HepG2 (cell line): ENCODE measurements around the gene CD164L2. TPM values are rescaled to one million over a fixed set of nuclear protein-coding genes. Genes with fewer than 3 reads are reported as not detected.
A peak's percentile ranks its signal among the peaks of the same experiment; 100 is the strongest.

Source experiments
- GRHL1 ChIP-seq: sonication (generic); formaldehyde crosslinking; conservative IDR thresholded peaks from 2 replicates; pipeline ENCODE4 v1.8.0; 2022; ENCODE audit warnings: missing genetic modification reagents
- NCOA2 ChIP-seq: sonication (generic); formaldehyde crosslinking; IDR thresholded peaks from 2 replicates; pipeline ENCODE4 v1.8.0; 2022; ENCODE audit warnings: inconsistent platforms
- NFAT5 ChIP-seq: sonication (generic); formaldehyde crosslinking; IDR thresholded peaks from 2 replicates; pipeline ENCODE4 v1.4.0; 2020; ENCODE audit warnings: missing genetic modification reagents
- PRDM15 ChIP-seq: sonication (generic); formaldehyde crosslinking; IDR thresholded peaks from 2 replicates; pipeline ENCODE4 v1.4.0; 2020; ENCODE audit warnings: missing genetic modification reagents
- TFDP2 ChIP-seq: sonication (generic); formaldehyde crosslinking; IDR thresholded peaks from 2 replicates; pipeline ENCODE4 v1.4.0; 2020; ENCODE audit warnings: missing genetic modification reagents
- ZFP91 ChIP-seq: sonication (generic); formaldehyde crosslinking; IDR thresholded peaks from 2 replicates; pipeline ENCODE4 v1.9.0; 2022; ENCODE audit warnings: missing genetic modification reagents, mild to moderate bottlenecking, borderline replicate concordance
- ZNF724P ChIP-seq: sonication (generic); formaldehyde crosslinking; IDR thresholded peaks from 2 replicates; pipeline ENCODE4 v1.8.0; 2022; ENCODE audit warnings: missing genetic modification reagents, borderline replicate concordance
- polyA plus RNA-seq, 8 experiments: library from polyadenylated mRNA; depleted of rRNA in 3 of 8; stranded (reverse) in 7 of 8; unstranded in 1 of 8; fragments of >200 nt; fragmentation: Illumina TruSeq in 4 of 8; extraction: Trizol in 4 of 8; gene quantifications; 2 replicates each; pipeline versions ENCODE4 v1.2.1 to v1.2.3, GENCODE V29; 2011 to 2016; ENCODE audit warnings: low read depth in 4 of 8, missing spikeins in 1 of 8, mixed read lengths in 1 of 8; ENCODE audit not compliant: insufficient read depth in 1 of 8
- total RNA-seq, 5 experiments: library from RNA; depleted of rRNA; stranded (reverse); fragments of >200 nt; fragmentation: Illumina TruSeq; extraction: Trizol; gene quantifications; 2 replicates each; pipeline ENCODE4 v1.2.3, GENCODE V29; 2016; ENCODE audit warnings: low read depth in 1 of 5
- TF ChIP-seq, protein P1 (sequence below): sonication (generic); formaldehyde crosslinking; IDR thresholded peaks from 2 replicates; pipeline ENCODE4 v1.8.1; 2023; ENCODE audit warnings: mild to moderate bottlenecking, moderate library complexity, missing genetic modification reagents
- TF ChIP-seq, protein P2 (sequence below): IDR thresholded peaks from 2 replicates; pipeline ENCODE4 v1.6.1; 2016; ENCODE audit warnings: missing biosample characterization, missing genetic modification reagents, low read depth

Gene CD164L2
- total and polyA plus RNA-seq, 2 of the 13 experiments (the other 11 are each of a cell fraction or from before 2014, with no cell fraction given) = not detected

- no peak for TF ChIP-seq NFAT5 (CRISPR knock-in tag)
- peak; percentile 29; the same call in 1 of the 2 replicates for TF ChIP-seq ZNF724P (CRISPR knock-in tag)
- TF ChIP-seq TFDP2 (CRISPR knock-in tag) = peak; percentile 16; the same call in 1 of the 2 replicates
- TF ChIP-seq GRHL1 (CRISPR knock-in tag) = no peak
- TF ChIP-seq, protein P1, sequence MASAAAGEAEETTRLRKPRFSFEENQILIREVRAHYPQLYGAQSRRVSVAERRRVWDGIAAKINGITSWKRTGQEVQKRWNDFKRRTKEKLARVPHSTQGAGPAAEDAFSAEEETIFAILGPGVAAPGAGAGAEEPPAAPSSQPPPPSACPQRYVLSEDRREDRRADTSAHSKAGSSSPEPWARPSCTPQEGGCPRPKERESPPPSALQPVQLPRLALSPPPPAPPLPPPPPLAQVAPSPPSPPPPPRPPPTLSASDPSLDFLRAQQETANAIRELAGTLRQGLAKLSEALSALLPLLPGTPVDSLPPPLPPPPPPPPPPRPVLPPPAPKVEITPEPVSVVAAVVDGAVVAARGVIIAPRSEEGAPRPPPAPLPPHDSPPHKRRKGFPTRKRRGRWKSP = no peak
- TF ChIP-seq, protein P2, sequence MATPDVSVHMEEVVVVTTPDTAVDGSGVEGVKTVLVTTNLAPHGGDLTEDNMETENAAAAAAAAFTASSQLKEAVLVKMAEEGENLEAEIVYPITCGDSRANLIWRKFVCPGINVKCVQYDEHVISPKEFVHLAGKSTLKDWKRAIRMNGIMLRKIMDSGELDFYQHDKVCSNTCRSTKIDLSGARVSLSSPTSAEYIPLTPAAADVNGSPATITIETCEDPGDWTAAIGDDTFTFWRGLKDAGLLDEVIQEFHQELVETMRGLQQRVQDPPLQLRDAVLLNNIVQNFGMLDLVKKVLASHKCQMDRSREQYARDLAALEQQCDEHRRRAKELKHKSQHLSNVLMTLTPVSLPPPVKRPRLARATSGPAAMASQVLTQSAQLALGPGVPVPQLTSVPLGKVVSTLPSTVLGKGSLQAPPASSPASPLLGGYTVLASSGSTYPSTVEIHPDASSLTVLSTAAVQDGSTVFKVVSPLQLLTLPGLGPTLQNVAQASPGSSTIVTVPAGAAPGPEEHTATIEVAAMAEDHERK = no peak
- TF ChIP-seq NCOA2 = no peak
- TF ChIP-seq ZFP91 = peak; percentile 51; the same call in 1 of the 2 replicates
- TF ChIP-seq PRDM15 (CRISPR knock-in tag) = peak; percentile 70; the same call in 1 of the 2 replicates
These were observed 40.1 kb downstream of the CD164L2 start (continued) for GRCh38 chr1:27342778-27343638.
